H1 (cell line): ENCODE measurements around the gene NOS3. TPM values are rescaled to one million over a fixed set of nuclear protein-coding genes. Genes with fewer than 3 reads are reported as not detected.

Source experiments
- CTCF ChIA-PET: fragments of 300-600 bp; sonication (Branson Sonifier 250); formaldehyde crosslinking; loops from one replicate; lab custom pipeline; 2021; ENCODE audit not compliant: partially characterized antibody; lab: Charles Lee
- POLR2A ChIA-PET: fragments of 300-600 bp; sonication (Branson Sonifier 250); formaldehyde crosslinking; loops from one replicate; lab custom pipeline; 2021; ENCODE audit warnings: inconsistent platforms; ENCODE audit not compliant: partially characterized antibody; lab: Charles Lee
- DNase-seq, 2 experiments: peaks; one replicate each; pipeline versions ENCODE4 v3.0.0 to v3.0.0-alpha.2; 2010 to 2022; ENCODE audit warnings: low spot score in 2 of 2, low read depth in 1 of 2, mixed read lengths in 1 of 2
- FAIRE-seq: peaks from 2 replicates; lab custom pipeline; 2011; peaks lifted over from hg19 to GRCh38; lab: Jason Lieb, UNC
- H2AFZ ChIP-seq: 2 replicates; pipeline ENCODE4 v1.8.1; 2012; ENCODE audit warnings: low read length, inconsistent platforms
- H2AK5ac ChIP-seq: 2 replicates; pipeline ENCODE4 v1.6.1; 2013; ENCODE audit warnings: low read depth, low read length
- H2BK120ac ChIP-seq: replicated peaks from 2 replicates; pipeline ENCODE3; 2013; ENCODE audit warnings: low read depth, low read length, inconsistent platforms
- H2BK12ac ChIP-seq: 2 replicates; pipeline ENCODE4 v1.6.1; 2013; ENCODE audit warnings: low read depth, low read length
- H2BK15ac ChIP-seq: 2 replicates; pipeline ENCODE4 v1.6.1; 2013; ENCODE audit warnings: low read length
- H2BK20ac ChIP-seq: 2 replicates; pipeline ENCODE4 v1.6.1; 2013; ENCODE audit warnings: low read length
- H2BK5ac ChIP-seq: 2 replicates; pipeline ENCODE4 v1.6.1; 2013; ENCODE audit warnings: low read depth, low read length
- H3K14ac ChIP-seq: 2 replicates; pipeline ENCODE4 v1.6.1; 2013; ENCODE audit warnings: inconsistent platforms; ENCODE audit not compliant: insufficient read length
- H3K18ac ChIP-seq: 2 replicates; pipeline ENCODE4 v1.6.1; 2013; ENCODE audit warnings: low read length; ENCODE audit errors: extremely low read depth
- H3K23ac ChIP-seq: 2 replicates; pipeline ENCODE4 v1.6.1; 2013; ENCODE audit warnings: inconsistent platforms; ENCODE audit not compliant: insufficient read length
- H3K23me2 ChIP-seq: 2 replicates; pipeline ENCODE4 v1.6.1; 2013; ENCODE audit warnings: low read depth, low read length
- H3K27ac ChIP-seq: 2 replicates; pipeline ENCODE4 v1.6.1; 2011; ENCODE audit warnings: low read depth, low read length, inconsistent platforms
- H3K27me3 ChIP-seq, 4 experiments: replicated peaks in 1 of 4; 1 replicate in 1 of 4; 2 replicates in 3 of 4; pipeline versions ENCODE4 v1.6.1 to v1.8.1; 2011 to 2013; ENCODE audit warnings: low read length in 3 of 4, mild to moderate bottlenecking in 3 of 4, inconsistent platforms in 2 of 4, mixed read lengths in 2 of 4, moderate library complexity in 1 of 4; ENCODE audit not compliant: control insufficient read depth in 3 of 4, insufficient read depth in 3 of 4; ENCODE audit errors: extremely low read depth in 1 of 4
- H3K36me3 ChIP-seq, 4 experiments: 2 replicates each; pipeline versions ENCODE4 v1.6.1 to v1.8.1; 2011 to 2013; ENCODE audit warnings: mild to moderate bottlenecking in 4 of 4, low read length in 3 of 4, moderate library complexity in 2 of 4, control low read depth in 1 of 4, inconsistent platforms in 1 of 4; ENCODE audit not compliant: insufficient read depth in 4 of 4, control insufficient read depth in 2 of 4
- H3K4ac ChIP-seq: replicated peaks from 2 replicates; pipeline ENCODE3; 2013; ENCODE audit warnings: low read length, low read depth, mixed read lengths, inconsistent platforms; ENCODE audit not compliant: insufficient read length
- H3K4me1 ChIP-seq, 4 experiments: replicated peaks in 1 of 4; 1 replicate in 1 of 4; 2 replicates in 3 of 4; pipeline versions ENCODE4 v1.6.1 to v1.8.1; 2011 to 2013; ENCODE audit warnings: low read length in 3 of 4, inconsistent platforms in 2 of 4, mixed read lengths in 1 of 4; ENCODE audit not compliant: insufficient read depth in 4 of 4, control insufficient read depth in 3 of 4
- H3K4me2 ChIP-seq, 2 experiments: 2 replicates each; pipeline versions ENCODE4 v1.6.1 to v1.8.1; 2011 to 2013; ENCODE audit warnings: low read depth in 2 of 2, low read length in 2 of 2, control low read depth in 1 of 2, inconsistent platforms in 1 of 2, mild to moderate bottlenecking in 1 of 2; ENCODE audit not compliant: insufficient read depth in 1 of 2
- H3K4me3 ChIP-seq, 4 experiments: fragments of 200-600, 300-600 bp in 1 of 4; sonication (generic), shearing (Covaris generic), sonication (Bioruptor Twin) in 1 of 4; 2 replicates each; pipeline versions ENCODE4 v1.5.1 to v1.8.1; 2011 to 2016; ENCODE audit warnings: low read length in 4 of 4, low read depth in 3 of 4, control low read depth in 2 of 4, inconsistent platforms in 2 of 4, mild to moderate bottlenecking in 2 of 4, mixed read lengths in 1 of 4, moderate library complexity in 1 of 4; ENCODE audit not compliant: insufficient read depth in 2 of 4; ENCODE audit errors: extremely low read depth in 1 of 4
- H3K56ac ChIP-seq: replicated peaks from 2 replicates; pipeline ENCODE3; 2013; ENCODE audit warnings: low read depth, mild to moderate bottlenecking, mixed read lengths, low read length, inconsistent platforms; ENCODE audit not compliant: insufficient read length
- H3K79me1 ChIP-seq: 2 replicates; pipeline ENCODE4 v1.6.1; 2013; ENCODE audit warnings: low read depth, low read length, control low read depth
- H3K79me2 ChIP-seq, 2 experiments: 2 replicates each; pipeline versions ENCODE4 v1.6.1 to v1.8.1; 2012 to 2013; ENCODE audit warnings: low read length in 2 of 2, mild to moderate bottlenecking in 2 of 2, inconsistent platforms in 1 of 2; ENCODE audit not compliant: insufficient read depth in 2 of 2, control insufficient read depth in 1 of 2
- H3K9ac ChIP-seq, 4 experiments: replicated peaks in 1 of 4; 1 replicate in 1 of 4; 2 replicates in 3 of 4; pipeline versions ENCODE4 v1.6.1 to v1.8.1; 2011 to 2013; ENCODE audit warnings: low read depth in 3 of 4, low read length in 3 of 4, control low read depth in 2 of 4, mild to moderate bottlenecking in 2 of 4, moderate library complexity in 2 of 4, inconsistent platforms in 1 of 4; ENCODE audit errors: extremely low read depth in 1 of 4
- H3K9me3 ChIP-seq, 2 experiments: 2 replicates each; pipeline versions ENCODE4 v1.6.1 to v1.8.1; 2012 to 2013; ENCODE audit warnings: mild to moderate bottlenecking in 2 of 2, moderate library complexity in 2 of 2, control low read depth in 1 of 2, inconsistent platforms in 1 of 2, low read depth in 1 of 2, low read length in 1 of 2, mixed read lengths in 1 of 2; ENCODE audit not compliant: insufficient read depth in 2 of 2
- H4K20me1 ChIP-seq, 2 experiments: replicated peaks in 1 of 2; 2 replicates each; pipeline versions ENCODE3 to v1.8.1; 2011 to 2013; ENCODE audit warnings: inconsistent platforms in 2 of 2, low read length in 2 of 2, mild to moderate bottlenecking in 1 of 2; ENCODE audit not compliant: insufficient read depth in 2 of 2, control insufficient read depth in 1 of 2
- H4K5ac ChIP-seq: 2 replicates; pipeline ENCODE4 v1.6.1; 2013; ENCODE audit warnings: low read length, low read depth, mixed read lengths, inconsistent platforms; ENCODE audit not compliant: insufficient read length
- H4K8ac ChIP-seq: 2 replicates; pipeline ENCODE4 v1.8.0; 2013; ENCODE audit warnings: mild to moderate bottlenecking, moderate library complexity, low read length, inconsistent platforms; ENCODE audit not compliant: insufficient read depth; ENCODE audit errors: extremely low read depth
- H4K91ac ChIP-seq: replicated peaks from 2 replicates; pipeline ENCODE3; 2013; ENCODE audit warnings: low read length, mixed read lengths, inconsistent platforms; ENCODE audit not compliant: insufficient read length
- ATF3 ChIP-seq: IDR thresholded peaks from 2 replicates; pipeline ENCODE4 v1.6.1; 2011; ENCODE audit warnings: low read depth, mild to moderate bottlenecking, low read length; ENCODE audit not compliant: insufficient read depth
- RNF2 ChIP-seq: fragments of 200-900, 300-1000 bp; sonication (generic); IDR thresholded peaks from 2 replicates; pipeline ENCODE4 v1.7.1; 2016; ENCODE audit warnings: borderline replicate concordance, low read depth, mild to moderate bottlenecking, antibody characterized with exemption, low read length; ENCODE audit not compliant: poor library complexity, severe bottlenecking; ENCODE audit errors: missing control alignments
- WGBS, 2 experiments: shearing (Covaris generic) in 1 of 2; methylation state at CpG; one replicate each; pipeline versions ENCODE4 v1.1.6 to v1.1.7; 2013 to 2015; ENCODE audit warnings: low lambda C conversion rate in 2 of 2, mixed read lengths in 2 of 2, inconsistent platforms in 1 of 2, low coverage in 1 of 2, missing lambda C conversion rate in 1 of 2; ENCODE audit not compliant: insufficient replicate concordance in 2 of 2, insufficient coverage in 1 of 2, insufficient read length in 1 of 2; ENCODE audit errors: extremely low coverage in 1 of 2, missing lambda C conversion rate in 1 of 2; 5-methylcytosine and 5-hydroxymethylcytosine counted together
- polyA plus RNA-seq, 7 experiments: library from polyadenylated mRNA; depleted of rRNA in 3 of 7; stranded (reverse) in 5 of 7; unstranded in 2 of 7; fragments of >200 nt in 5 of 7; fragments of 200-250 nt in 2 of 7; gene quantifications; 1 replicate in 5 of 7; 2 replicates in 1 of 7; 4 replicates in 1 of 7; pipeline versions ENCODE4 v1.2.1 to v1.2.3, GENCODE V29; 2011 to 2013; ENCODE audit warnings: missing spikeins in 2 of 7, mixed read lengths in 2 of 7
- total RNA-seq: library from RNA; stranded (reverse); fragmentation: NEBNext Ultra II Directional; extraction: Animal tissue kit (Norgen Biotek cat#: 25700); gene quantifications from 2 replicates; pipeline ENCODE4 v1.2.1, GENCODE V29; 2021

Gene NOS3
- total and polyA plus RNA-seq, 2 of the 8 experiments (the other 6 are each of a cell fraction or from before 2014, with no cell fraction given), result 4.4 to 16.2 TPM

- Histone ChIP-seq H3K23me2 (peaks cover 33% of the 10 kb centered on the region), H2AFZ (no peak overlapping the region), H3K27me3 (peaks cover 0 to 9% (median 4%) of the 10 kb centered on the region in 4 experiments; a peak in 5 of 7 replicates), H2BK5ac (peak overlapping the region; percentile 71; the same call in 1 of the 2 replicates), H2BK120ac (no peak overlapping the region), H4K5ac (peak overlapping the region; percentile 72), H3K14ac (no peak overlapping the region), H3K4me1 (peaks cover 9 to 42% (median 32%) of the 10 kb centered on the region in 4 experiments), H3K79me2 (peaks cover 0 to 6% of the 10 kb centered on the region in 2 experiments; a peak in 1 of 4 replicates), H2BK20ac (peak overlapping the region; percentile 34; the same call in 1 of the 2 replicates), H3K27ac (no peak overlapping the region), H3K36me3 (no peaks in the 10 kb centered on the region), H2AK5ac (no peak overlapping the region), H2BK15ac (peak overlapping the region; percentile 1; the same call in 1 of the 2 replicates), H3K23ac (no peak overlapping the region), H3K56ac (no peak overlapping the region), H4K91ac (peak overlapping the region; percentile 22), H2BK12ac (peak overlapping the region; percentile 44; the same call in 1 of the 2 replicates), H3K9ac (peak overlapping the region in 3 of 4 experiments; percentile 14 to 62 (median 35); a peak in 4 of 7 replicates), H3K4me2 (peak overlapping the region; percentile 86 to 98), H3K4me3 (peak overlapping the region; percentile 59 to 91 (median 74)), H3K18ac (peak overlapping the region; percentile 68), H4K8ac (no peak overlapping the region), H3K79me1 (0 out of 2 replicates have a peak, but pooled peaks cover 3% of the 10 kb centered on the region), H4K20me1 (peaks cover 0 to 4% of the 10 kb centered on the region in 2 experiments), H3K4ac (no peak overlapping the region), H3K9me3 (no peaks in the 10 kb centered on the region)
- ChIA-PET CTCF (interaction anchor here (0.7 to 9.7 kb wide), 7 partner anchors 26 to 65 kb away, joined by 3 to 88 read pairs (median 5); partner anchors contain the start of gene ABCB8), POLR2A (interaction anchor here (1.0 to 2.5 kb wide), 8 partner anchors 10 to 49 kb away, joined by 3 to 6 read pairs (median 3); partner anchors contain the start of genes FASTK and TMUB1)
- DNase-seq (peak in 1 of 2 experiments; percentile 62), FAIRE-seq (no peak)
- peak; percentile 0 for TF ChIP-seq RNF2
- TF ChIP-seq ATF3, result no peak
- WGBS, 2 experiments, result 25% methylated on average over 18 of the region's 18 CpGs; no CpG with 5 or more reads in 1 of the 2 experiments
Measured at GRCh38 chr7:151058781-151059366, 68.1 kb downstream of the NOS3 start.
